Embryonic facial prominence (tissue), 1 donor: Measurements from ENCODE around the gene COL8A2.

Experiments
- DNase-seq: peaks from one replicate; pipeline ENCODE4 v3.0.0-alpha.2; 2016; ENCODE audit errors: extremely low spot score

Gene COL8A2

DNA sequence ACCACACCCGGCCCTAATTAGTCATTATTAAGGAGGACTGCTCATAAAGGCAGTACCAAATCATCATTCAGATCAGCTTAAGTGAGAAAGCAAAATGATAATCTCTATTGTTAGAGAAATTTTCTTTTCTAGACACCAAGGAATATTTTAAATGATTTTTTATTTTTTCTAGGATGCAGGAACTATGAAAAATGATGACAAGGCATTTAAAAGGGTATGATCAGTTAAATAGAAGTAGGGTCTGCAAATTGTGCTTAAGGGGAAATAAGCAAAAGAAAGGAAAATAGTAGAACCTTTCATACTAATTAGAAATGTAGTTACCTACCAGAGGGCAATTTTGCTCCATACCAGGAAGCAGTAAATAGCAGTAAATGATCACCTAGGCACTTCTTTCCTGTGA is 62.7 kb downstream of the COL8A2 start:
- DNase-seq, result no peak

DNA sequence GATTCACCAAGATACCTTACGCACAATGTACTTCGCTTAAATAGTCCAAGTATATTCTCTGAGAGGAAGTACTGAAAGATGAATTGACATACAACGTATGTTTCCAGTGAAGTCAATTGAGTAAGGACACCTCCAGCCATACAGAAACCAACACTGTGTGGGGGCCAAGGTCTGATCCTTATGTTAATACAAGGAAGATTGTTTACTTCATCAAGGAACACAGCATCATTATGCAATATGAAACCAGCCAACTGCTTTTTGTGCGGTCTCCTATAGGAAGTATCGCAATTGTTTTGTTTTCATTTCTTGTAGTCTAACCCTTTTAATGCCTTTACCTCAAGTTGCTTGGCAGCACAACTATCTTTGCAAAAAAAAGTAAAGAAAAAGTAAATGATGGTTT is 69.3 kb downstream of the COL8A2 start:
- DNase-seq, result no peak

DNA sequence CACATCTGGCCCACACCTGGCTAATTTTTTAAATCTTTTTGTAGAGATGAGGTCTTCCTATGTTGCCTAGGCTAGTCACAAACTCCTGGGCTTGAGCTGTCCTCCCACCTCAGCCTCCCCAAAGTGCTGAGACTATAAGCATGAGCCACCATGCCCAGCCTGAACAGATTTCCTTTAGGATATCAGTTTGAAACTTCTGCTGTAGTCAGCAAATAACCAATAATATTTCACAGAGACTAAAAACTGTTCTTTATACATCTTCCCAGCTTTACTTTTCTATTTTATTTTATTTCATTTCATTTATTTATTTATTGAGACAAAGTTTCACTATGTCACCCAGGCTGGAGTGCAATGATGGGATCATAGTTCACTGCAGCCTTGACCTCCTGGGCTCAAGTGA is 71.0 kb downstream of the COL8A2 start:
- DNase-seq, result no peak

DNA sequence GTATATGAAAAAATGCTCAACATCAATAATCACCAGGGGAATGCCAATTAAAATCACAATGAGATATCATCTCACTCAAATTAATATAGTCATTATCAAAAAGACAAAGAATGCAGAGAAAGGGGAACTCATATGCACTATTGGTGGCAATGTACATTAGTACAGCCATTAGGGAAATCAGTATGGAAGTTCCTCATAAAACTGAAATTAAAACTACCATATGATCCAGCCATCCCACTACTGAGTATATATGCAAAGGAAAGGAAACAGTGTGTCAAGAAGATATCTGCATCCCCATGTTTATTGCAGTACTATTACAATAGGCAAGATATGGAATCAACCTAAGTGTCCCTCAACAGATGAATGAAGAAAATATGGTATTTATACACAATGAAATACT is 73.2 kb downstream of the COL8A2 start:
- no peak for DNase-seq
